ENCODE results near the gene TMEM179B. TPM values are rescaled to one million over a fixed set of nuclear protein-coding genes. Genes with fewer than 3 reads are reported as not detected.

TMEM179B gene
- total and polyA plus RNA-seq, 2 of the 13 experiments (the other 11 are each of a cell fraction or from before 2014, with no cell fraction given), result 24.8 to 25.7 TPM

DNA sequence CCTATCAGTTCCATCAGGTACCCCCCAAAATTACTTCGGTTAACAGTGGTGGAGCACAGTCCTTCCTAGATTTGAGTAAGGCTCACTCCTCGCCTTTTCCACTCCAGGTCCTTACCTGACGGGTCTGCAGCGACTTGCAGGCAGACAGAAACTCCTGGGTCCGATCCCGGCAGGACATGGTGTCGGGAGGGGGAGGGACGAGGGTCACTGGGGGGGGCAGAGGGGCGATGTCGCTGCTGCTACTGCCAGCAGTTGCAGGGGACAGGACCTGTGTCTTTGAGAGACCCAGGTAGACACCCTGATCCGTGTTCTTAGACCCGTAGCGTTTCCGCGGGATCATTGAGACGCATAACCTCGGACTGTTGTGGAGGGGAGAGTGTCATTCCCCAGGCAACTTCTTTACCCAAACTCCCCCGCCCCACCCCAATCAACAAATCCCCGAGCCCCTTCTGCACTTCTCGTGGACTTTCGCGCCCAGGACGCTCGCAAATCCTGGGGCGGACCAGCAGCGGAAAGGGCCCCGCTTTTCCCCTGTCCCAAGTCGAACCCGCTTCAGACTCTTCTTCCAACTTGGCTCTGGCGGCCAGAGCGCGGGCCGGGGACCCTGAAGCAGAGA, 43.8 kb downstream of the TMEM179B start (continued):
- TF ChIP-seq, protein P1, sequence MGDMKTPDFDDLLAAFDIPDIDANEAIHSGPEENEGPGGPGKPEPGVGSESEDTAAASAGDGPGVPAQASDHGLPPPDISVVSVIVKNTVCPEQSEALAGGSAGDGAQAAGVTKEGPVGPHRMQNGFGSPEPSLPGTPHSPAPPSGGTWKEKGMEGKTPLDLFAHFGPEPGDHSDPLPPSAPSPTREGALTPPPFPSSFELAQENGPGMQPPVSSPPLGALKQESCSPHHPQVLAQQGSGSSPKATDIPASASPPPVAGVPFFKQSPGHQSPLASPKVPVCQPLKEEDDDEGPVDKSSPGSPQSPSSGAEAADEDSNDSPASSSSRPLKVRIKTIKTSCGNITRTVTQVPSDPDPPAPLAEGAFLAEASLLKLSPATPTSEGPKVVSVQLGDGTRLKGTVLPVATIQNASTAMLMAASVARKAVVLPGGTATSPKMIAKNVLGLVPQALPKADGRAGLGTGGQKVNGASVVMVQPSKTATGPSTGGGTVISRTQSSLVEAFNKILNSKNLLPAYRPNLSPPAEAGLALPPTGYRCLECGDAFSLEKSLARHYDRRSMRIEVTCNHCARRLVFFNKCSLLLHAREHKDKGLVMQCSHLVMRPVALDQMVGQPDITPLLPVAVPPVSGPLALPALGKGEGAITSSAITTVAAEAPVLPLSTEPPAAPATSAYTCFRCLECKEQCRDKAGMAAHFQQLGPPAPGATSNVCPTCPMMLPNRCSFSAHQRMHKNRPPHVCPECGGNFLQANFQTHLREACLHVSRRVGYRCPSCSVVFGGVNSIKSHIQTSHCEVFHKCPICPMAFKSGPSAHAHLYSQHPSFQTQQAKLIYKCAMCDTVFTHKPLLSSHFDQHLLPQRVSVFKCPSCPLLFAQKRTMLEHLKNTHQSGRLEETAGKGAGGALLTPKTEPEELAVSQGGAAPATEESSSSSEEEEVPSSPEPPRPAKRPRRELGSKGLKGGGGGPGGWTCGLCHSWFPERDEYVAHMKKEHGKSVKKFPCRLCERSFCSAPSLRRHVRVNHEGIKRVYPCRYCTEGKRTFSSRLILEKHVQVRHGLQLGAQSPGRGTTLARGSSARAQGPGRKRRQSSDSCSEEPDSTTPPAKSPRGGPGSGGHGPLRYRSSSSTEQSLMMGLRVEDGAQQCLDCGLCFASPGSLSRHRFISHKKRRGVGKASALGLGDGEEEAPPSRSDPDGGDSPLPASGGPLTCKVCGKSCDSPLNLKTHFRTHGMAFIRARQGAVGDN (CRISPR knock-in tag; IDR thresholded peaks at IDR 0.05), result no peak
- TF ChIP-seq GPN1 (CRISPR knock-in tag; IDR thresholded peaks at IDR 0.05; ENCODE audit: borderline replicate concordance) (no peak), ZNF232 (CRISPR knock-in tag; IDR thresholded peaks at IDR 0.05; ENCODE audit: borderline replicate concordance) (no peak; the same call in 1 of the 2 replicates), GLI4 (CRISPR knock-in tag; IDR thresholded peaks at IDR 0.05; ENCODE audit: borderline replicate concordance) (no peak), CCDC6 (CRISPR knock-in tag; IDR thresholded peaks at IDR 0.05) (no peak), ARID5B (CRISPR knock-in tag; IDR thresholded peaks at IDR 0.05) (no peak), MXD4 (CRISPR knock-in tag; IDR thresholded peaks at IDR 0.05) (no peak), ZNF546 (CRISPR knock-in tag; conservative IDR thresholded peaks at IDR 0.05) (no peak), TOPORS (CRISPR knock-in tag; IDR thresholded peaks at IDR 0.05) (no peak), ZNF234 (CRISPR knock-in tag; conservative IDR thresholded peaks at IDR 0.05) (no peak), UBTF (CRISPR knock-in tag; IDR thresholded peaks at IDR 0.05) (peak; percentile 67; the same call in 1 of the 2 replicates), SRSF1 (optimal IDR thresholded peaks at IDR 0.05; ENCODE audit: low read depth, low read length) (no peak), EHMT2 (IDR thresholded peaks at IDR 0.05; ENCODE audit: borderline replicate concordance, low read depth, low read length) (no peak), NR1H2 (CRISPR knock-in tag; IDR thresholded peaks at IDR 0.05; ENCODE audit: borderline replicate concordance, low read depth) (no peak), ZNF7 (CRISPR knock-in tag; IDR thresholded peaks at IDR 0.05) (no peak), ZNF850 (CRISPR knock-in tag; conservative IDR thresholded peaks at IDR 0.05) (0 out of 2 replicates have a peak, but pooled peaks have one; percentile 67), RXRA (CRISPR knock-in tag; IDR thresholded peaks at IDR 0.05) (no peak), ZNF136 (CRISPR knock-in tag; IDR thresholded peaks at IDR 0.05; ENCODE audit: low read depth) (no peak)
